Activated CD4-positive, alpha-beta T cell treated with anti-CD3 and anti-CD28 coated beads, Interleukin-2, amount 50 U/mL, for 16 hours (primary cell): ENCODE measurements around the gene RETREG3.
"Not testable (repeated sequence)": the region's sequence is repeated elsewhere in the genome, so short reads cannot be mapped to it uniquely, and the experiment has no call there.

ENCODE experiments used
- DNase-seq: peaks from one replicate; pipeline ENCODE4 v3.0.0-alpha.2; 2020

RETREG3 gene, protein sequence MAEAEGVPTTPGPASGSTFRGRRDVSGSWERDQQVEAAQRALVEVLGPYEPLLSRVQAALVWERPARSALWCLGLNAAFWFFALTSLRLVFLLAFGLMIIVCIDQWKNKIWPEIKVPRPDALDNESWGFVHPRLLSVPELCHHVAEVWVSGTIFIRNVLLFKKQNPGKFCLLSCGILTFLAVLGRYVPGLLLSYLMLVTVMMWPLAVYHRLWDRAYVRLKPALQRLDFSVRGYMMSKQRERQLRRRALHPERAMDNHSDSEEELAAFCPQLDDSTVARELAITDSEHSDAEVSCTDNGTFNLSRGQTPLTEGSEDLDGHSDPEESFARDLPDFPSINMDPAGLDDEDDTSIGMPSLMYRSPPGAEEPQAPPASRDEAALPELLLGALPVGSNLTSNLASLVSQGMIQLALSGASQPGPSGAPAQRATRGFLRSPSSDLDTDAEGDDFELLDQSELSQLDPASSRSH

DNA sequence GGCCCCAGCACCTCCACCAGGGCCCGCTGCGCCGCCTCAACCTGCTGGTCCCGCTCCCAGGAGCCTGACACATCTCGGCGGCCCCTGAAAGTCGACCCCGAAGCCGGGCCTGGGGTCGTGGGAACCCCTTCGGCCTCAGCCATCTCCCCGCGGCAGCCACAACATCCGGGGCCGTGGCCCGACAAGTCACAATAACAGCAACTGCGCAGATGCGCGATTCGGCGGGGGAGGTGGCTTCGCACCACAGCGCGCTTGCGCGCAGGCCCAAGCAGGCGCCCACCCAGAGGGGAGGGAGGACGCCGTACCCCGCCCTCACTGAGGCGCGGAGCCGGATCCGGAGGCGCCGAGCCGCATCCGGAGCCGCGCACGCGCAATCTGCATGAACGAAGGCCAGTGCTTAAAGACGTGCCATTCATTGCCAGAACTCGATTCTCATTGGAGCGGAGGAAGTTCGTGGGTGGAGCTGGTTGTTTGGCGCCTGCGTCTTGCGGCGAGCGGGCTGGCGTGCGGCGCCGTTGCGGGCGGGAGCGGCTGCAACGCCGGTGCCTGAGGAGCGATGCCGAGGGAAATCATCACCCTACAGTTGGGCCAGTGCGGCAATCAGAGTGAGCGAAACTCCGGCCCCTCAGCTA lies at the start of gene RETREG3, which contains the start of gene TUBG1:
TSS of gene RETREG3 (minus strand) at position 193 of the 632 bp plus-strand sequence. CDS start at position 143, 50 bp downstream.
TSS of gene TUBG1 (plus strand) at position 502 of the 632 bp plus-strand sequence. CDS start at position 557, 55 bp downstream.
- DNase-seq, result peak; percentile 100

DNA sequence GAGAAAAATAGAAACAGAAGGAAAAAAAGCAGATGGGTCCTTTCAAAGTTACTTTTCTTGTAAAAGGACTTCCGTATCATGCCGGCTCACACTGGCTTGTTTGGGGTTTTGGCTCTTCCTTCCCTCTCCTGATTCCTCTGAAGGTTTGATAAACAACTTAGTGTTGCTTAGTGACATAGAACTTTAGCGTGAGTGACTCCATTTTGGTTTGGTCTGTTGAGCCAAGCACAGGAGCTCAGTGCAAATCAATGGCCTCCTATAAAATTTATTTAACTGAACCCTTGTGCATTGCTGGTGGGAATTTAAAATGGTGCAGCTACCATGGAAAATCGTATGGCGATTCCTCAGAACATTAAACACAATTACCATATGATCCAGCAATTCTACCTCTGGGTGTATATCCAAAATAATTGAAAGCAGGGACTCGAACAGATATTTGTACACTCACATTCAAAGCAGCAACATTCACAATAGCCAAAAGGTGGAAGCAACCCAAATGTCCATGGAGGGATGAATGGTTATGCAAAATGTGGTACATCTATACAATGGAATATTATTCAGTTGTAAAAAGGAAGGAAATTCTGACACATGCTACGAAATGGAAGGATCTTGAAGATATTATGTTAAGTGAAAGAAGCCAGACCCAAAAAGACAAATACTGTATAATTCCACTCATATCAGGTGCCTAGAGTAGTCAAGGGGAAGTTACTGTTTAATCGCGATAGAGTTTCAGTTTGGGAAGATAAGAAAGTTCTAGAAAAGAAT lies 48.8 kb upstream of the RETREG3 start:
- DNase-seq, result no peak

DNA sequence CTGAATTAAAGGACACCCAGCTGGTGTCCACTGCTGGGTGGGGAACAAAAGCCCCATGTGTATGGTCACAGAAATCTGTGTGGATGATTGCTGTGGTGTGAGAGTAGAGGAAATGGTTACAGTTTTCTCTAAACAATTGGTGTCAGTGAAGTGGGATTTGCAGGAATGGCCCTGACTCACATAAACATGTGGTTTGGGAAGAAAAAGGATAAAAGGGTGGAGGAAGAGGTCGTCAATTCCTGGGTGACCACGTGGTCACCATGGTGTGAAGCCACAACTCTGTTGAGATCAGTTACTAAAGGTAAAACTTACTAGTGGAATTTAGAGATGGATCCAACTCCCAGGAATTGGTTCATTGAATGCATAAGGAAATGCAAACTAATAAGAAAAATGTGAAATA lies 46.4 kb upstream of the RETREG3 start:
- no peak for DNase-seq

DNA sequence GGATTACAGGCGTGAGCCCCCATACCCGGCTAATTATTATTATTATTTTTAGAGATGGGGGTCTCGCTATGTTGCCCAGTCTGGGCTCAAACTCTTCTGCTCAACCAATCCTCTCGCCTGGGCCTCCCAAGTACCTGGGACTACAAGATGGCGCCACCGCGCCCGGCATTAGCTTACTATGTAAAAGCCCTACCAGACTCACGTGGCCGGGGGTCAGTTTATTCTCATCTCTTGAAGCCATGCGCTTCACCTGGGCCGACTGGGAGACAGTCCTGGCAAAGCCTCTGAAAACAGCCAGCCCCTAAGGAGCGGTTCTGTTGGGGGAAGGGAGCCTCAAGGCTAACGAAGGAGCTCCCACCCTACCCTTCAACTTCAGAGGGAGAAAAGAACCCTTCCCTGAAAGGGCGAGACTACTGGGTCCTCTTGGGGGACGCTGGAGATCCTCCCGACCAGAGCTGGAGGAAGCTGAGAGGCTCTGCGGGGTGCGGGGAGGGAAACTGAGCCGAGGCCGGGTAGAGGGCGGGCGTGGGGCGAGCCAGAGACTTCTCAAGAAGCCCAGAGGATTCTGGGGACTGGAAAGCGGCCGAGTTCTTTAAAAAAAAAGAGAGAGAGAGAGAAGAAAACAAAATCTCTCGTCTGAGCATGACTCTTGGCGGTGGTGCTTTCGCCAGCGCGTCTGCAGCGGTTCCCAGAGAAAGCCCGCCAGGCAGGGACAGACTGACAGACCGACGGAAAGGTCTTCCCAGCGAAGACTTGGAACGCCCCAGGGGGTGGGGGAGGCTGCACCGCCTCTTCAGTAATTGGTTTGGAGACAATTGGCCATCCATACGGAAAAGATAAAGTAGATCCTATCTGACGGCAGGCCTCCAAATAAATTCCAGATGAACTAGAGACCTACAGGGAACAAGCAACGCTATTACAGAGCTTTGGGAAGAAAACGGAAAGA lies 44.3 kb upstream of the RETREG3 start:
- DNase-seq, result no peak

DNA sequence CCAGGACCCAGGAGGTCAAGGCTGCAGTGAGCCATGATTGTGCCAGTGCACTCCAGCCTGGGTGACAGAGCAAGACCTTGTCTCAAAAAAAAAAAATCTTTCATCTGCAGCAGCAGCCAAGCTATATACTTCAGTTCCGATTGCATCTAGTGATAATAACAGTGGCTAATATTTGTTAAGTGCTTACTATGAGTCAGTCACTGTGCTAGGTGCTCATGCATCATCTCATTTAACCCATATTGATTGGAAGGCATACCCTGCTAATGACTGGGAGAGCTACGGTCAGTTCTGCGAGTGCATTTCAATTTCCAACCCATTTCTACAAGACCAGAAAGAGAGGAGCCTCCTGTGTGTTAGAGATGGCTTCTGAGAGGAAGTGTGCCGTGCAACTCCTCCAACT lies 42.2 kb upstream of the RETREG3 start:
- no peak for DNase-seq

DNA sequence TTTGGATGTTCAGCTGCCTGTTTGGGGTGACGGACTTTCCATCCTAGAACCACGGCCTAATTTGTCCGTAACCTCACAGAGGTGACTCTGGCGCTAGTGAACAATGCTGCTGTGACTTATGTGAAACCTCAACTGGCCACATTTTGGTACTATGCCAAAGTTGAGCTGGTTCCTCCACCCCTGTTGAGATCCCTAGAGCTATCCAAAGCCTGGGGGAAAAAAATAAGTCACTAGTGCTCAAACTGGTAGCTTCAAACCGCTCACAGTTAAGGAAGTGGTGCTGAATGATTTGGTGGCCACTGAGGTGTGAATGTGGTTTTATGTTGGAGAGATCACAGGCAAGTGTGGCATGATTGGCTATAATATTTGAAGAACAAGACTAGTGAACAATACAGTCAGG lies 38.6 kb upstream of the RETREG3 start:
- no peak for DNase-seq

DNA sequence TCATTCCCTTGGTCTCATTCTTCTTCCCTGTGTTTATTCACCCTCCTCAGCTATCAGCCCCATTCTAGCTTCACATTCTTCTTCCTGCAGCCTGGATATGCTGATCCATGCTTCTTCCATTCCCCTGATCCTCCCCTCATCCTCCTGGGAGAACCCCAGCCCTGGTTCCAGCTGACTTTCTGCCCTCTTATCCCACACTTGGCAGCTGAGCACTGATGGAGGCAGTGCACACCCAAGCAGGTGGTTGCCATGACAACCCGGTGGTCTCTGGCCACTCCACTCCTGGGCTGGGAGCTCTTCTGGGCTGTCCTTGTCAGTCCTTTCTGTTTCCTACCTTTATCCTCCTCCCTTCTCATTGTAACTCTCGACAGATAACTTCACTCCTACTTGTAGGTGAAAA lies 33.2 kb upstream of the RETREG3 start:
- DNase-seq, result no peak

DNA sequence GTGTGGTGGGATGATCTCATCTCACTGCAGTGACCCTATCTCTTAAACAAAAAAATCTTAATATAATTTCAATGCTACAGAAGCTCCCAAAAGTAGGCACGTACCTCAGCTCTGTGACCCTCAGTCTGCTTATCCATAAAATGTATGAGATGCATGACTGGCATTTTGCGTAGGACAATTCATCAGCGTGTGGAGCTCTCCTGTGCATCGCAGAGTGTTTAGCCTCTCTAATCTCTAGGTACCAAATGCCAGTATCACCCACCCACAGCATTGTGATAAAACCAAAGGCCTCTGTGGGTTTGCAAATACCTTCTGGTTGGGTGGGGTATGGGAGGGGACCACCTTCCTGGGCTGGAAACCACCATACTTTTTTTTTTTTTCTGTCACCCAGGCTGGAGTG lies 30.9 kb upstream of the RETREG3 start:
- no peak for DNase-seq

DNA sequence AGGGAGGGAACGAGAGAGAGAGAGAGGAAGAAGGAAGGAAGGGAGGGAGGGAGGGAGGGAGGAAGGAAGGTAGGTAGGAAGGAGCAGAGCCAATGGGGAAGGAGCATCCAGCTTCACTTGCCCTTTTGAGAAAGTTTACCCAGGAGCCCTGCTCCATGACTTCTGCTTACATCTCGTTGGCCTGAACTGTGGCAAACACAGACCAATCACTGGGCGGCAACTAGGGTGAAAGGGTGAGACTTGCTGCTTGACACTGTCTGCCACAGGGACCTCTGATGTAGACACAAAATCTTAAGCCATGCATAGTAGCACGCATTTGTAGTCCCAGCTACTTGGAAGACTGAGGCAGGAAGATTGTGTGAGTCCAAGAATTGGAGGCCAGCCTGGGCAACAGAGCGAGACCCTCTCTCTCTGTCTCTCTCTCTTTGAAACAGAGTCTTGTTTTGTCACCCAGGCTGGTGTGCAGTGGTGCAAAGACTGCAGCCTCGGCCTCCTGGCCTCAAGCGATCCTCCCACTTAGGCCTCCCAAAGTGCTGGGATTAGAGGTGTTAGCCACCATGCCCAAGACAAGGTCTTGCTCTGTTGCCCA lies 30.4 kb upstream of the RETREG3 start:
- DNase-seq, result no peak

DNA sequence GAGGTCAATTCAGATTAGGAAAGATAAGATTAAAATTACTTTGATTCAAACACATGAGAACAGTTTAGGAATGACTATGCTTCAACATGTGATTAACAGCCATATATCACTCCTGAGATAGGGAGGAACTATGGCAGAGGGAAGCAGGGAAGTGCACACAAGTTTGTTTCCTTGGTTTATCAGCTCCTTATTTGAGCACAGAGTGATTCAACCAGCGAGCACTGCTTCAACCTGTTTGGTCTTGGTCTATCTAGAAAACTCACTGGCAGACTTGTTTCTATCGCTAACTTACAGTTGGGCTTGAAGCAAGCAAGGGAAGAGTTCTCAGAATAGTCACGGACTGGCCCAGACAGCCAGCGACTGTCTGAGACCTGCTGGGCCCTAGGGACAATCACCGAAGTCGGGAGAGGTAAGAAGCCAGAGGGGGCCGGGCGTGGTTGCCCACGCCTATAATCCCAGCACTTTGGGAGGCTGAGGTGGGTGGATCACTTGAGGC lies 23.8 kb upstream of the RETREG3 start:
- DNase-seq, result no peak

DNA sequence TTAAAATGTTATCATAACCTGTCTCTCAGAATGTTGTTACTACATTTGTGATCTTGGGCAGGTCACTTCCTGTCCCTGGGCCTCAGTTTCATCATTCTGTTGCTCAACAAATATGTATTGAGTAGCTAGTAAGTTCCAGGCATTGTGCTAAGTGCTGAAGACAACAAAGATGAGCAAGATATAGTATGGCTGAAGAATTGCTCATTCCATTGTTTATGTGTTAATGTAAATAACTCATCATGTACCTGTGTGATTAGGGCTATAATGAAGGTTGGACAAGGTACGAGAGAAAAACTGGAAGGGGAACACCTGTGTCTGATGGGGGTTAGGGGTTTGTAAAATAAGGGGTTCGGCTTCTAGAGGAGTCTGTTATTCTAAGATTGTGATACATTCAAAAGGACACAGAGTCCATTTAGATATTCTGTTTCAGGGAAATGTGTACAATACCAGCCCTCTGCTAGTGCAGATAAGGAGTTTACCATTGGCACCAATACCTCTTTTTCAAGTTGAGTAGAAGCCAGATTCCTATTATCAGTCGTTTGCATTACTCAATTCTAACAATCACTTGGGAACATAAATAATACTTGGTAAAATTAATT lies 20.3 kb upstream of the RETREG3 start:
- DNase-seq, result no peak

DNA sequence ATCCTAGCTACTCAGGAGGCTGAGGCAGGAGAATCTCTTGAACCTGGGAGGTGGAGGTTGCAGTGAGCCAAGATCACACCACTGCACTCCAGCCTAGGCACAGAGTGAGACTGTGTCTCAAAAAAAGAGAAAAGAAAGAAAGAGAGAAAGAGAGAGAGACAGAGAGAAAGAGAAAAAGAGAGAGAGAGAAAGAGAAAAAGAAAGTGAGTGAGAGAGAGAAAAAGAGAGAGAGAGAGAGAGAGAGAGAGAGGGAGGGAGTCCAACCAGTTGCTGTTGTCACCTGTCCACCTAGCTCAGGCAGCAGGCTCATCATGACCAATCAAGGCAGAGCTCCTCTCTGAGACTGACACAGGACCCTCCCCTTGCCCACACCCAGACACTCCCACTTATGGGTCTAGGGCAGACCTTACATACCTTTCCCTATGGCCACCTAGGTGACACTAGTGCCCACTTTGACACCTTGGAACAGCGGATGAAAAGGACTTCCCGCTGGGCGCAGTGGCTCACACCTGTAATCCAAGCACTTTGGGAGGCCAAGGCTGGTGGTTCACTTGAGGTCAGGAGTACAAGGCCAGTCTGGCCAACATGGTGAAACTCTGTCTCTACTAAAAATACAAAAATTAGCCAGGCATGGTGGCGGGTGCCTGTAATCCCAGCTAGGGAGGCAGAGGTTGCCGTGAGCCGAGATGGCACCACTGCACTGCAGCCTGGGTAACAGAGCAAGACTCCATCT lies 18.0 kb upstream of the RETREG3 start:
- DNase-seq, result not testable (repeated sequence)

DNA sequence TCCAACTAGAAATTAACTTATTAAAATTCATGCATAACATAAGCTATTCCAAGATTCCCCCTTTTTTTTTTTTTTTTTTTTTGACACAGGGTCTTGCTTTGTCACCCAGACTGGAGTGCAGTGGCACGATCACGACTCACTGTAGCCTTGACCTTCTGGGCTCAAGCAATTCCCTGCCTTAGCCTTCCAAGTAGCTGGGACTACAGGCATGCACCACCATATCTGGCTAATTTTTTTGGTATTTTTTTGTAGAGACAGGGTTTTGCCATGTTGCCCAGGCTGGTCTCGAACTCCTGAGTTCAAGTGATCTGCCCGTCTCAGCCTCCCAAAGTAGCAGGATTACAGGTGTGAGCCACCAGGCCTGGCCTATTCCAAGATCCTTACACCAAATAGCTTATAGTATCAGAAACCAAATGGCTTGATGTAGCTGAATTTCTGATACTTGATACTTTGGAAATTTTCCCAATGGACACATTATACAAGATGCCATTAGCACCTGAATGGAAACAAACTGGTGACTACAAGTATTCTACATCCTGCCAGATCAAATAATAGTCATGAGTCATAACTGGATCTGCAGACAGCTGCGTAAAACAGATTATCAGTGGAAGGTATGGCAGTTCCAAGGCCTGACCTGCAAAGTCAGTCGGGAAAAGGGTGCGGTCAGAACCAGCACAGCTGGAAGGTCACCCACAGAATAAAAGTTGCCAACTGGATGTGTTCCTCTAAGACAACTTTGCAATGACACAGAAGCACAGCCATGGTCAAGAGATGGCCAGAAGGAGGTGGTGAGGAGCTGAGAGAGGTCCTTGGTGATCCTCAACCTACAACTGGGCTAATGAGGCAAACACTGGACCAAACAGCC lies 14.8 kb upstream of the RETREG3 start:
- DNase-seq, result peak; percentile 16

DNA sequence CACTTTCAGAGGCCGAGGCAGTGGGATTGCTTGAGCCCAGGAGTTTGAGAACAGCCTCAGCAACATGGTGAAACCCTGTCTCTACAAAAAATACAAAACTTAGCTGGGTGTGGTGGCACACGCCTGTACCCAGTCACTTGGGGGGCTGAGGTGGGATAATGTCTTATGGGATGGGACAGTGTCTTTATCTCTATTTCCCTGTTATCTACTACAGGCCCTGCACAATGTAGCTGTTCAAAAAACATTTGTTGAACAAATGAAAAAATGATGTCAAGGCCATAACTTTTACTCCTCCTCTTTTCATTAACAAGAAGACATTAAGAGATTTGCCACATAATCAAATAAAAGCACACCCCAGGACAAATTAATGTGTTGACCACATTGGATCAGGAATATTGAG lies 14.1 kb upstream of the RETREG3 start:
- DNase-seq, result no peak

DNA sequence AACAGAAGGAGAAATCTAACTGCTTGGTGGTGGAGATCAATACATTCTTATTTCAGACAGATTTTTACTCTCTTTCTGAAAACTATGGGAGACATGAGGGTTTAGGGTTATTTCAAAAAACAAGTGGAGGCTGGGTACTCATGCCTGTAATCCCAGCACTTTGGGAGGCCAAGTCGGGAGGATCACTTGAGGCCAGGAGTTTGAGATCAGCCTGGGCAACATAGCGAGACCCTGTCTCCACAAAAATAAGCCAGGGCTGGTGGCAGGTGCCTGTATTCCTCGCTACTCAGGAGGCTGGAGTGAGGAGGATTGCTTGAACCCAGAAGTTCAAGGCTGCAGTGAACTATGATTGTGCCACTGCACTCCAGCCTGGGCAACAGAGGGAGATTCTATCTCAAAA lies 12.8 kb upstream of the RETREG3 start:
- not testable (repeated sequence) for DNase-seq

DNA sequence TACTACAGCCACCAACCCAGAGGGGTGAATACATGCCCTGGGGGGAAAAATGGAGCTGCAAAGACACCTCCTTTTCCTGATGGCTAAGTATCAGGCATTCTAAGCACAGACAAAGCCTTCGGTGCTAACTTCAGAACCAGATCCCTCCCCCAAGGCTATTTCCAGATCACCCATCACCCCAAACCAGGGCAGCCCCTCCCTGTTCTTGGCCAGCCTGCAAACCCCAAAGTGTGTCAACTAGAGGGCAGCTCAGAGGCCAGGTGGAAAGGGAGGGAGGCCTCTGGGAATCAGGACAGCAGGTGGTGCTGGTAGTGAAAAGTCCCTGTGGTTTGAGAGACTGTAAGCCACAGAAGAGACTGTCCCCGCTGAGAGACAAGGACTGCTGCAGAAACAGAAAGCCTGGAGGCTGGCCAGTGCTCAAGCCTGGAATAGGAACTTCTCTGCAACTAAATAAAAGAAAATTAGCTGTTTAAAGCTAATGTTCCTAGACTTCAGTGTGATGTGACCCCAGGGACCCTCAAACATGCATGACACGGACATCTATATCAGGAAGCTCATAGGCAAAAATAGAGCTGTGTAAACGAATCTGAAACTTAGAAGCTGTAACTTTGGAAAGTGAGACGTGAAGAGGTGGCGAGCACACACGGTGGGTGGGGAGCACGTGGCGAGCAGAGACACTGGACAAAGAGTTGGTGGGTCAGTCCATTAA lies 9.4 kb upstream of the RETREG3 start:
- DNase-seq, result peak; percentile 8

DNA sequence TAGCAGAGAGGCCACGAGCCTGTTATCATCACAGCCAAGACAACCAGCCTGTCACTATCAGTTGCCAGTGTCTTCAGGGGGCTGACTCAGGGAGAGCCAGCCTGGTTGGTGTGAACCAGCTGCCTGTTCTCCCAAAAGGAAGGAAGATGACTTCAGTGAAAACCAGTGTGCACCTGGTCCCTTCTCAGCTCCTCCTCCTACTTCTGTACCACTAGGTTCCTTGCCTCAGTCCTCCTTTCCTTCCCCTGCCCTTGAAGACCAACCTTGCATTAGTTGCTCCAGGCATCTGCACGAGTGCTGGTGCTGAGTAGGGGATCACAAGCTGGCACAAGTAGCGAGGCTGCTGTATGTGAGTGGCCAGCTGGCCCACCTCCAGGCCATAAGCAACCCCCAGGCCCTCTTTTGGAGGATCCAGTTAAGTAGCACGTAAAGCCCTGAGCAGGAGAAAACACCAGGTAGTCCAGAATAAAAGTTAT lies 8.8 kb upstream of the RETREG3 start:
- no peak for DNase-seq

DNA sequence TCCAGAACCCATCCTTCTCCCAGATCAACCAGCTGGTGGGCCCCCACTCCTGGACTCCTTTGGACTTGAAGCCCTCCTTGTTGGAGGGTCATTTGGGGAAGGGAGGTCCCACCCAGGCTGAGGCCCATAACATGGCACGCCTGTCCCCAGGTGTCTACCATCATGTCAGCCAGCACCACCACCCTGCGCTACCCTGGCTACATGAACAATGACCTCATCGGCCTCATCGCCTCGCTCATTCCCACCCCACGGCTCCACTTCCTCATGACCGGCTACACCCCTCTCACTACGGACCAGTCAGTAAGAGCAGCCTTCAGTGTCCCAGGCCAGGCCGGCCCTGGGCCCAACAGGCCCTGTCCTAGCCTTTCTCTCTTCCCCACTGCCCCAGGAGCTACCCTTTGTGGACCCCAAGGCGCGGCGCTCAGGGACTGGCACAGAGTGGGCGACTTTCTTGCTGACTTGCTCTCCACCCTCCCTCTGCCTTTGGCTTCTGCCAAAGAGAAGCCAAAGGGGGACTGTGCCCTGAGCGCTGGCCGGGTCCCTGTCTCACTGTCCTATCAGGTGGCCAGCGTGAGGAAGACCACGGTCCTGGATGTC lies 4.6 kb upstream of the RETREG3 start:
- DNase-seq, result no peak
